ENCODE results near the gene EHD2. TPM values are rescaled to one million over a fixed set of nuclear protein-coding genes. Genes with fewer than 3 reads are reported as not detected.

The EHD2 gene
- total and polyA plus RNA-seq, 2 of the 13 experiments (the other 11 are each of a cell fraction or from before 2014, with no cell fraction given) = 0.09 to 0.28 TPM

DNA sequence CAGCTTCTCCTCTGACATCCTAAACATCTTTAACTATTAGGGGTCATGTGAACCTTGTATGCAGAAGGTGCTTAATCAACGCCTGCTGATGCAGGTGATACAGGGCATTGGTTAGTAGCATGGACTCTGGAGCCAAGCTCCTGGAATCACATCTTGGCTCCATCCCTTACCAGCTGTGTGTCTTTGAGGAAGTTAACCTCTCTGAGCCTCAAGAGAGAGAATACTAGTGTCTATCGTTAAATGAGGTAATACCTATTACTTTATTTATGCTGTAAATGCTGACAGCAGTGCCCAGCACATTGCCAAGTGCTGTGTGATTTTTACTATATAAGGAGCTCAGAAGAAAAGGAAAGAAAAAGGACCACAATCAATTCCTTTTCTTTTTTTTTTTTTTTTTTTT, 54.1 kb downstream of the EHD2 start:
- H3K36me3 ChIP-seq (replicated peaks in 1 of 2; ENCODE audit: control insufficient read depth in 1 of 2, insufficient read depth in 2 of 2, low read length in 2 of 2) = no peaks in the 10 kb centered on the region
- no peak overlapping the region for H3K4me2 ChIP-seq (ENCODE audit: low read depth, low read length)
- no peak overlapping the region for H3K27ac ChIP-seq (ENCODE audit: extremely low read length, insufficient read depth, low read length)
- H3K4me3 ChIP-seq (replicated peaks in 1 of 3; ENCODE audit: insufficient read depth in 1 of 3, low read depth in 2 of 3, low read length in 3 of 3) = no peak overlapping the region
- ATAC-seq = no peak
- 27% methylated on average over 2 of the region's 2 CpGs for WGBS (ENCODE audit: low lambda C conversion rate)
- TF ChIP-seq ZNF138 (CRISPR knock-in tag; IDR thresholded peaks at IDR 0.05; ENCODE audit: low read depth) = no peak
- peaks cover 41% of the 10 kb centered on the region for H3K4me1 ChIP-seq (ENCODE audit: insufficient read depth, low read length)
- H3K27me3 ChIP-seq (ENCODE audit: control insufficient read depth in 1 of 2, insufficient read depth in 2 of 2, low read length in 2 of 2) = no peaks in the 10 kb centered on the region
- H3K9ac ChIP-seq (ENCODE audit: insufficient read depth, low read depth, low read length) = no peak overlapping the region
- in situ Hi-C loops (cut with HindIII; ENCODE audit: extremely low pct_ligation_motif_present, low pct_unique_long_range_greater_than_20kb) = no loop called here
- no peak for FAIRE-seq
- H2AFZ ChIP-seq (ENCODE audit: low read length) = no peak overlapping the region
- ChIA-PET POLR2A (no interaction called here), CTCF (ENCODE audit: low intra/inter-chr PET ratio, low total read pairs) (interaction anchor here (2.9 kb wide), 1 partner anchor 20 kb away, joined by 47 read pairs; no protein-coding TSS in a partner anchor)
- H3K9me3 ChIP-seq (ENCODE audit: low read length) = no peaks in the 10 kb centered on the region
- intact Hi-C loops (cut with micrococcal nuclease; ENCODE audit: unreplicated experiment) = no loop called here
- DNase-seq (ENCODE audit: low spot score) = no peak
- no peaks in the 10 kb centered on the region for H3K79me2 ChIP-seq (ENCODE audit: insufficient read depth, low read length)
- no peaks in the 10 kb centered on the region for H4K20me1 ChIP-seq (ENCODE audit: insufficient read depth, low read length)
- BruUV-seq (replicated peaks) = no TSS peak

DNA sequence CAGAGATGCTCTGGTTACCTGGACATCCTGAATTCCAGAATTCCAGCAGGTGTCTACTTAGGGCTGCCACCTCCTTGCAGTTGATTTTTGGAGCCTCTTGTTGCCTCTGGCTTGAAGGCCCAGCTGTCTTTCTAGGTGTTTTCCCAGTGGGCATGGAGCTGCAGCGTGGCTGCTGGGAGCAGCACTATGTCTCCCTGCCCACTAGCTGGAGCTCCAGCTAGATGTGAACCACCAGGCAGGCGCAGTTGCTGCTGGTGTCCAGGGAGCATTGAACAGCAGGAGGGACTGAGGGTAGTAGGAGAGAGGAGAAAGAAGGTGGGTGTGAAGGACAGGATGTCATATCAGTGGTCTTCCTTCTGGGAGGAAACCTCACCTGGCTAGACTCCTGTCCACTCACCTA, 55.4 kb downstream of the EHD2 start:
- H3K9ac ChIP-seq (ENCODE audit: insufficient read depth, low read depth, low read length) = no peak overlapping the region
- no peaks in the 10 kb centered on the region for H4K20me1 ChIP-seq (ENCODE audit: insufficient read depth, low read length)
- H3K4me1 ChIP-seq (ENCODE audit: insufficient read depth, low read length) = peaks cover 39% of the 10 kb centered on the region
- TF ChIP-seq CTCF (CRISPR knock-in tag; IDR thresholded peaks at IDR 0.05) = peak; percentile 52
- peak; percentile 77; the same call in 1 of the 2 replicates for TF ChIP-seq GZF1 (CRISPR knock-in tag; IDR thresholded peaks at IDR 0.05)
- no peak for TF ChIP-seq KDM5A (IDR thresholded peaks at IDR 0.05; ENCODE audit: borderline replicate concordance, low read length)
- TF ChIP-seq KLF11 (CRISPR knock-in tag; IDR thresholded peaks at IDR 0.05) = no peak
- no peak for TF ChIP-seq ZNF468 (CRISPR knock-in tag; IDR thresholded peaks at IDR 0.05)
- no peak for TF ChIP-seq SRSF4 (IDR thresholded peaks at IDR 0.05; ENCODE audit: low read depth, low read length, poor library complexity, severe bottlenecking)
- no peak for TF ChIP-seq SP1 (IDR thresholded peaks at IDR 0.05)
- no peak for TF ChIP-seq SP1 (CRISPR knock-in tag; IDR thresholded peaks at IDR 0.05)
- TF ChIP-seq EEA1 (CRISPR knock-in tag; IDR thresholded peaks at IDR 0.05; ENCODE audit: borderline replicate concordance) = no peak
- in situ Hi-C loops (cut with HindIII; ENCODE audit: extremely low pct_ligation_motif_present, low pct_unique_long_range_greater_than_20kb) (no loop called here), intact Hi-C loops (cut with micrococcal nuclease; ENCODE audit: unreplicated experiment) (no loop called here)
- FAIRE-seq (no peak), ATAC-seq (peak; percentile 49), DNase-seq (ENCODE audit: low spot score) (no peak)
- BruUV-seq (replicated peaks) = no TSS peak
- H3K36me3 ChIP-seq (replicated peaks in 1 of 2; ENCODE audit: control insufficient read depth in 1 of 2, insufficient read depth in 2 of 2, low read length in 2 of 2) = no peaks in the 10 kb centered on the region
- H3K27ac ChIP-seq (ENCODE audit: extremely low read length, insufficient read depth, low read length) = no peak overlapping the region
- no peaks in the 10 kb centered on the region for H3K9me3 ChIP-seq (ENCODE audit: low read length)
- ChIA-PET CTCF (ENCODE audit: low intra/inter-chr PET ratio, low total read pairs) (interaction anchor here (1.3 kb wide), 1 partner anchor 20 kb away, joined by 5 read pairs; no protein-coding TSS in a partner anchor), POLR2A (no interaction called here)
- WGBS (ENCODE audit: low lambda C conversion rate) = 15% methylated on average over 2 of the region's 2 CpGs
- no peak overlapping the region for H2AFZ ChIP-seq (ENCODE audit: low read length)
- no peak overlapping the region for H3K4me2 ChIP-seq (ENCODE audit: low read depth, low read length)
- no peaks in the 10 kb centered on the region for H3K79me2 ChIP-seq (ENCODE audit: insufficient read depth, low read length)
- H3K27me3 ChIP-seq (ENCODE audit: control insufficient read depth in 1 of 2, insufficient read depth in 2 of 2, low read length in 2 of 2) = no peaks in the 10 kb centered on the region
- no peak overlapping the region for H3K4me3 ChIP-seq (replicated peaks in 1 of 3; ENCODE audit: insufficient read depth in 1 of 3, low read depth in 2 of 3, low read length in 3 of 3)

All from HepG2 (cell line).